ENCODE data around the gene ZRANB3.
"Not testable (repeated sequence)": the region's sequence is repeated elsewhere in the genome, so short reads cannot be mapped to it uniquely, and the experiment has no call there.

ZRANB3 gene

GRCh38 chr2:135335256-135335655, 195.8 kb downstream of the ZRANB3 start:
- DNase-seq (ENCODE audit: low read depth in 1 of 2, low spot score in 1 of 2), result no peak

GRCh38 chr2:135327146-135327545, 203.9 kb downstream of the ZRANB3 start:
- DNase-seq (ENCODE audit: low read depth in 1 of 2, low spot score in 1 of 2), result no peak

- no peak for DNase-seq (ENCODE audit: low read depth in 1 of 2, low spot score in 1 of 2)
Measured at GRCh38 chr2:135320465-135321355, 210.3 kb downstream of the ZRANB3 start.

- DNase-seq (ENCODE audit: low read depth in 1 of 2, low spot score in 1 of 2), result no peak
Measured at GRCh38 chr2:135318808-135319207, 212.2 kb downstream of the ZRANB3 start.

- DNase-seq (ENCODE audit: low read depth in 1 of 2, low spot score in 1 of 2), result no peak
Measured at GRCh38 chr2:135317375-135317774, 213.6 kb downstream of the ZRANB3 start.

GRCh38 chr2:135311962-135312361, 219.1 kb downstream of the ZRANB3 start:
- DNase-seq (ENCODE audit: low read depth in 1 of 2, low spot score in 1 of 2), result no peak

- DNase-seq (ENCODE audit: low read depth in 1 of 2, low spot score in 1 of 2), result no peak
Measured at GRCh38 chr2:135311268-135311667, 219.8 kb downstream of the ZRANB3 start.

- no peak for DNase-seq (ENCODE audit: low read depth in 1 of 2, low spot score in 1 of 2)
Measured at GRCh38 chr2:135304694-135305093, 226.3 kb downstream of the ZRANB3 start.

- no peak for DNase-seq (ENCODE audit: low read depth in 1 of 2, low spot score in 1 of 2)
Measured at GRCh38 chr2:135299658-135300244, 231.3 kb downstream of the ZRANB3 start.

- DNase-seq (ENCODE audit: low read depth in 1 of 2, low spot score in 1 of 2), result no peak
Measured at GRCh38 chr2:135299165-135299564, 231.9 kb downstream of the ZRANB3 start.

GRCh38 chr2:135287121-135287520, 243.9 kb downstream of the ZRANB3 start:
- not testable (repeated sequence) for DNase-seq (ENCODE audit: low read depth in 1 of 2, low spot score in 1 of 2)

GRCh38 chr2:135285391-135285790, 245.6 kb downstream of the ZRANB3 start:
- DNase-seq (ENCODE audit: low read depth in 1 of 2, low spot score in 1 of 2), result no peak

- no peak for DNase-seq (ENCODE audit: low read depth in 1 of 2, low spot score in 1 of 2)
Measured at GRCh38 chr2:135281379-135281778, 249.6 kb downstream of the ZRANB3 start.

- no peak for DNase-seq (ENCODE audit: low read depth in 1 of 2, low spot score in 1 of 2)
Measured at GRCh38 chr2:135279209-135279608, 251.8 kb downstream of the ZRANB3 start.

- no peak for DNase-seq (ENCODE audit: low read depth in 1 of 2, low spot score in 1 of 2)
Measured at GRCh38 chr2:135276525-135276924, 254.5 kb downstream of the ZRANB3 start.

- no peak for DNase-seq (ENCODE audit: low read depth in 1 of 2, low spot score in 1 of 2)
Measured at GRCh38 chr2:135271006-135271405, 260.0 kb downstream of the ZRANB3 start.

GRCh38 chr2:135265960-135266490, 265.0 kb downstream of the ZRANB3 start:
- no peak for DNase-seq (ENCODE audit: low read depth in 1 of 2, low spot score in 1 of 2)

- no peak for DNase-seq (ENCODE audit: low read depth in 1 of 2, low spot score in 1 of 2)
Measured at GRCh38 chr2:135259123-135259522, 271.9 kb downstream of the ZRANB3 start.

- DNase-seq (ENCODE audit: low read depth in 1 of 2, low spot score in 1 of 2), result no peak
Measured at GRCh38 chr2:135258193-135258592, 272.8 kb downstream of the ZRANB3 start.

GRCh38 chr2:135257383-135258090, 273.5 kb downstream of the ZRANB3 start:
- DNase-seq (ENCODE audit: low read depth in 1 of 2, low spot score in 1 of 2), result no peak

- no peak for DNase-seq (ENCODE audit: low read depth in 1 of 2, low spot score in 1 of 2)
Measured at GRCh38 chr2:135256531-135257260, 274.3 kb downstream of the ZRANB3 start.

All from stimulated activated CD4-positive, alpha-beta T cell treated with anti-CD3 and anti-CD28 coated beads, Interleukin-15, amount 100 ng/mL, for 1 hour (primary cell).